ENCODE data around the gene PLEKHH3. TPM values are rescaled to one million over a fixed set of nuclear protein-coding genes. Genes with fewer than 3 reads are reported as not detected.

The PLEKHH3 gene
- total and polyA plus RNA-seq, 10 of the 15 experiments (the other 5 are each of a cell fraction or from before 2014, with no cell fraction given) = 0.31 to 38.0 (median 11.0) TPM

DNA sequence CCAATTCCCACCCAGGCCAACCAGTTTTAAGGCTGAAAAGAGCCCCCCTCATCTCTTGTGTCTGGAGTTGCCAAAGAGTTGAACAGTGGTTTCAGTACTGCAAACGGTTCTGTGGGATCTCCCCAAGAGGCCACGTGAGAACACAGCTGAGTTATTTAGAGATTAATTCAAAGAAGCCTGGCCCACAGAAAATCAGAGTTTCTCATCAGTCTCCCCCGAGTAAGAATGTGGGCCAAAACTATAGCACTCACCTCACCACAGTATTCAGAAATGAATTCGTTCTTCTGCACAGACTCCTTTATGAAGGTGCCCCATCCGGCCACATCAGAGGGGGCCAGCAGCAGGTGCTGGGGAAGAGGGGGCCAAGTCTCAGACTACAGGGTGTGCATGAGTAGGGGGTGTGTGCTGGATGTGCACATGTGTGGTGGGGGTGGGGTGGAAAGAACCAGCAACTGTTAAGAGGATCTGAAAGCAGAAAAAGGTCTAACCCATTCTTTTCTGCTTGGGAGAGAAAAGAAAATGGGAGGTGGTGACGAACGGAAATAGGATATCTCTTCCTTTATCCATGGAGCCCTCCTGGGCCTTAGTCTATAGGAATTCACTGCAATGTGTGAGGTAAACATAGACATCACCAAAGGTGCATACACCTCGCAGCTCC lies 28.2 kb upstream of the PLEKHH3 start (continued):
- peak; percentile 86 for TF ChIP-seq ZNF217 (IDR thresholded peaks at IDR 0.05)

DNA sequence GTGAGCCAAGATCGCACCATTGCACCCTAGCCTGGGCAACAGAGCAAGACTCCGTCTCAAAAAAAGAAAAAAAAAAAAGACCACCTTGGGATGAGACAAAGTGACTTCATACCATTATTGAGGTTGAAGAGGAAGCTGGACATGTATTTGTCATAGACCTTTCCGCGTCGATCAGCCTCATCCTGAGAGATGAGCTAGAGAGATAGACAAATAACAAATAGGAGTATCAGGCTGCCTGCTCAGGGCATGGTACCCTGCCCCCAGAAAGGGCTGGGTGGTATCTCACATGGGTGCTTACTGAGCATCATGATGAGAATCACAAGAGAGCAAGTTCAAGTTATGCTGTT lies 27.7 kb upstream of the PLEKHH3 start:
- no peak overlapping the region; the same call in 1 of the 2 replicates for H2AFZ ChIP-seq (ENCODE audit: control insufficient read depth, low read depth, low read length)
- ChIA-PET SMC1A (ENCODE audit: uncharacterized antibody, unreplicated experiment) (interaction anchor here (0.6 to 4.3 kb wide), 9 partner anchors 21 to 220 kb away, joined by 3 to 28 read pairs (median 5); partner anchors contain the start of genes CCR10, PLEKHH3 and RAMP2), CTCF (interaction anchor here (0.6 to 3.8 kb wide), 13 partner anchors 9 to 386 kb away, joined by 3 to 17 read pairs (median 5); partner anchors contain the start of genes CNTNAP1, PLEKHH3 and PSMC3IP), POLR2A (interaction anchor here (0.5 to 2.6 kb wide), 12 partner anchors 15 to 310 kb away, joined by 3 to 12 read pairs (median 3); no protein-coding TSS in a partner anchor), RAD21 (ENCODE audit: unreplicated experiment) (interaction anchor here (1.0 to 2.4 kb wide), 10 partner anchors 21 to 125 kb away, joined by 3 to 19 read pairs (median 6); partner anchors contain the start of genes CCR10, PLEKHH3, PSMC3IP and VPS25)
- no peak for FAIRE-seq
- peak overlapping the region; percentile 55; the same call in 1 of the 2 replicates for H3K9ac ChIP-seq (ENCODE audit: control insufficient read depth, insufficient read depth, low read length)
- no peak for DNase-seq (ENCODE audit: low read depth, low spot score)
- peak; percentile 57 for ATAC-seq
- H3K27me3 ChIP-seq (replicated peaks in 1 of 2; ENCODE audit: control insufficient read depth in 2 of 2, insufficient read depth in 2 of 2, low read length in 1 of 2) = no peaks in the 10 kb centered on the region
- H3K9me3 ChIP-seq (replicated peaks; ENCODE audit: control insufficient read depth, insufficient read depth, low read length) = no peaks in the 10 kb centered on the region
- no peak overlapping the region for H3K4me3 ChIP-seq
- no TSS peak for BruUV-seq (replicated peaks)
- intact Hi-C loops (cut with micrococcal nuclease; ENCODE audit: unreplicated experiment) (no loop called here), in situ Hi-C loops (cut with MboI) (no loop called here)
- WGBS (ENCODE audit: insufficient coverage, insufficient replicate concordance, low lambda C conversion rate, missing lambda C conversion rate) = 0% methylated on average over 4 of the region's 5 CpGs
- no peaks in the 10 kb centered on the region; the same call in 1 of the 2 replicates for H3K79me2 ChIP-seq (ENCODE audit: control insufficient read depth, insufficient read depth, low read length)
- no peaks in the 10 kb centered on the region for H4K20me1 ChIP-seq (ENCODE audit: control insufficient read depth, insufficient read depth)
- H3K4me1 ChIP-seq (ENCODE audit: control insufficient read depth, insufficient read depth, low read length) = peaks cover 50% of the 10 kb centered on the region
- peak overlapping the region; percentile 83 for H3K4me2 ChIP-seq (ENCODE audit: control insufficient read depth, insufficient read depth)
- H3K27ac ChIP-seq (ENCODE audit: control insufficient read depth, insufficient read depth) = peak overlapping the region; percentile 92
- peaks cover 5 to 31% of the 10 kb centered on the region in 2 experiments for H3K36me3 ChIP-seq (ENCODE audit: control insufficient read depth in 2 of 2, insufficient read depth in 2 of 2, low read length in 1 of 2)
- no peak for TF ChIP-seq BACH1 (IDR thresholded peaks at IDR 0.05; ENCODE audit: borderline replicate concordance)
- TF ChIP-seq HDGF (IDR thresholded peaks at IDR 0.05) = peak; percentile 77; the same call in 1 of the 2 replicates
- no peak for TF ChIP-seq SMAD5 (IDR thresholded peaks at IDR 0.05; ENCODE audit: low read depth)
- TF ChIP-seq, protein P1, sequence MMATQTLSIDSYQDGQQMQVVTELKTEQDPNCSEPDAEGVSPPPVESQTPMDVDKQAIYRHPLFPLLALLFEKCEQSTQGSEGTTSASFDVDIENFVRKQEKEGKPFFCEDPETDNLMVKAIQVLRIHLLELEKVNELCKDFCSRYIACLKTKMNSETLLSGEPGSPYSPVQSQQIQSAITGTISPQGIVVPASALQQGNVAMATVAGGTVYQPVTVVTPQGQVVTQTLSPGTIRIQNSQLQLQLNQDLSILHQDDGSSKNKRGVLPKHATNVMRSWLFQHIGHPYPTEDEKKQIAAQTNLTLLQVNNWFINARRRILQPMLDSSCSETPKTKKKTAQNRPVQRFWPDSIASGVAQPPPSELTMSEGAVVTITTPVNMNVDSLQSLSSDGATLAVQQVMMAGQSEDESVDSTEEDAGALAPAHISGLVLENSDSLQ (IDR thresholded peaks at IDR 0.05) = 0 out of 2 replicates have a peak, but pooled peaks have one; percentile 14
- TF ChIP-seq CREB1 (IDR thresholded peaks at IDR 0.05; ENCODE audit: low read depth) = 0 out of 2 replicates have a peak, but pooled peaks have one; percentile 14
- TF ChIP-seq, protein P2, sequence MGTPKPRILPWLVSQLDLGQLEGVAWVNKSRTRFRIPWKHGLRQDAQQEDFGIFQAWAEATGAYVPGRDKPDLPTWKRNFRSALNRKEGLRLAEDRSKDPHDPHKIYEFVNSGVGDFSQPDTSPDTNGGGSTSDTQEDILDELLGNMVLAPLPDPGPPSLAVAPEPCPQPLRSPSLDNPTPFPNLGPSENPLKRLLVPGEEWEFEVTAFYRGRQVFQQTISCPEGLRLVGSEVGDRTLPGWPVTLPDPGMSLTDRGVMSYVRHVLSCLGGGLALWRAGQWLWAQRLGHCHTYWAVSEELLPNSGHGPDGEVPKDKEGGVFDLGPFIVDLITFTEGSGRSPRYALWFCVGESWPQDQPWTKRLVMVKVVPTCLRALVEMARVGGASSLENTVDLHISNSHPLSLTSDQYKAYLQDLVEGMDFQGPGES (IDR thresholded peaks at IDR 0.05) = no peak
- TF ChIP-seq ZZZ3 (IDR thresholded peaks at IDR 0.05; ENCODE audit: control insufficient read depth, insufficient read length, low read depth) = no peak
- TF ChIP-seq SRF (IDR thresholded peaks at IDR 0.05; ENCODE audit: low read depth in 2 of 2, low read length in 2 of 2) = no peak
- TF ChIP-seq BHLHE40 (IDR thresholded peaks at IDR 0.05; ENCODE audit: borderline replicate concordance in 1 of 2, low read depth in 2 of 2, low read length in 1 of 2) = no peak
- TF ChIP-seq, protein P3, sequence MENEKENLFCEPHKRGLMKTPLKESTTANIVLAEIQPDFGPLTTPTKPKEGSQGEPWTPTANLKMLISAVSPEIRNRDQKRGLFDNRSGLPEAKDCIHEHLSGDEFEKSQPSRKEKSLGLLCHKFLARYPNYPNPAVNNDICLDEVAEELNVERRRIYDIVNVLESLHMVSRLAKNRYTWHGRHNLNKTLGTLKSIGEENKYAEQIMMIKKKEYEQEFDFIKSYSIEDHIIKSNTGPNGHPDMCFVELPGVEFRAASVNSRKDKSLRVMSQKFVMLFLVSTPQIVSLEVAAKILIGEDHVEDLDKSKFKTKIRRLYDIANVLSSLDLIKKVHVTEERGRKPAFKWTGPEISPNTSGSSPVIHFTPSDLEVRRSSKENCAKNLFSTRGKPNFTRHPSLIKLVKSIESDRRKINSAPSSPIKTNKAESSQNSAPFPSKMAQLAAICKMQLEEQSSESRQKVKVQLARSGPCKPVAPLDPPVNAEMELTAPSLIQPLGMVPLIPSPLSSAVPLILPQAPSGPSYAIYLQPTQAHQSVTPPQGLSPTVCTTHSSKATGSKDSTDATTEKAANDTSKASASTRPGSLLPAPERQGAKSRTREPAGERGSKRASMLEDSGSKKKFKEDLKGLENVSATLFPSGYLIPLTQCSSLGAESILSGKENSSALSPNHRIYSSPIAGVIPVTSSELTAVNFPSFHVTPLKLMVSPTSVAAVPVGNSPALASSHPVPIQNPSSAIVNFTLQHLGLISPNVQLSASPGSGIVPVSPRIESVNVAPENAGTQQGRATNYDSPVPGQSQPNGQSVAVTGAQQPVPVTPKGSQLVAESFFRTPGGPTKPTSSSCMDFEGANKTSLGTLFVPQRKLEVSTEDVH (IDR thresholded peaks at IDR 0.05; ENCODE audit: low read depth, partially characterized antibody) = no peak
- TF ChIP-seq, protein P4, sequence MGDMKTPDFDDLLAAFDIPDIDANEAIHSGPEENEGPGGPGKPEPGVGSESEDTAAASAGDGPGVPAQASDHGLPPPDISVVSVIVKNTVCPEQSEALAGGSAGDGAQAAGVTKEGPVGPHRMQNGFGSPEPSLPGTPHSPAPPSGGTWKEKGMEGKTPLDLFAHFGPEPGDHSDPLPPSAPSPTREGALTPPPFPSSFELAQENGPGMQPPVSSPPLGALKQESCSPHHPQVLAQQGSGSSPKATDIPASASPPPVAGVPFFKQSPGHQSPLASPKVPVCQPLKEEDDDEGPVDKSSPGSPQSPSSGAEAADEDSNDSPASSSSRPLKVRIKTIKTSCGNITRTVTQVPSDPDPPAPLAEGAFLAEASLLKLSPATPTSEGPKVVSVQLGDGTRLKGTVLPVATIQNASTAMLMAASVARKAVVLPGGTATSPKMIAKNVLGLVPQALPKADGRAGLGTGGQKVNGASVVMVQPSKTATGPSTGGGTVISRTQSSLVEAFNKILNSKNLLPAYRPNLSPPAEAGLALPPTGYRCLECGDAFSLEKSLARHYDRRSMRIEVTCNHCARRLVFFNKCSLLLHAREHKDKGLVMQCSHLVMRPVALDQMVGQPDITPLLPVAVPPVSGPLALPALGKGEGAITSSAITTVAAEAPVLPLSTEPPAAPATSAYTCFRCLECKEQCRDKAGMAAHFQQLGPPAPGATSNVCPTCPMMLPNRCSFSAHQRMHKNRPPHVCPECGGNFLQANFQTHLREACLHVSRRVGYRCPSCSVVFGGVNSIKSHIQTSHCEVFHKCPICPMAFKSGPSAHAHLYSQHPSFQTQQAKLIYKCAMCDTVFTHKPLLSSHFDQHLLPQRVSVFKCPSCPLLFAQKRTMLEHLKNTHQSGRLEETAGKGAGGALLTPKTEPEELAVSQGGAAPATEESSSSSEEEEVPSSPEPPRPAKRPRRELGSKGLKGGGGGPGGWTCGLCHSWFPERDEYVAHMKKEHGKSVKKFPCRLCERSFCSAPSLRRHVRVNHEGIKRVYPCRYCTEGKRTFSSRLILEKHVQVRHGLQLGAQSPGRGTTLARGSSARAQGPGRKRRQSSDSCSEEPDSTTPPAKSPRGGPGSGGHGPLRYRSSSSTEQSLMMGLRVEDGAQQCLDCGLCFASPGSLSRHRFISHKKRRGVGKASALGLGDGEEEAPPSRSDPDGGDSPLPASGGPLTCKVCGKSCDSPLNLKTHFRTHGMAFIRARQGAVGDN (IDR thresholded peaks at IDR 0.05) = no peak
